Smooth muscle cell (in vitro differentiated cells): Measurements from ENCODE around the gene OCEL1. TPM values are rescaled to one million over a fixed set of nuclear protein-coding genes. Genes with fewer than 3 reads are reported as not detected.
A peak's percentile ranks its signal among the peaks of the same experiment; 100 is the strongest.

Experiments
- DNase-seq: peaks from one replicate; lab custom pipeline; 2025; ENCODE audit not compliant: unreplicated experiment; lab: John Stamatoyannopoulos, UW
- H2AFZ ChIP-seq: fragments of 200-600 bp; sonication (generic); 2 replicates; pipeline ENCODE4 v1.6.0; 2016; ENCODE audit warnings: antibody characterized with exemption, low read depth, mild to moderate bottlenecking
- H3F3A ChIP-seq: fragments of 200-600 bp; sonication (generic); 2 replicates; pipeline ENCODE4 v1.6.0; 2017; ENCODE audit warnings: antibody characterized with exemption, low read depth
- H3K27ac ChIP-seq: fragments of 200-600 bp; sonication (generic); 2 replicates; pipeline ENCODE4 v1.5.1; 2016; ENCODE audit warnings: low read depth, mild to moderate bottlenecking
- H3K27me3 ChIP-seq: fragments of 200-600 bp; sonication (generic); 2 replicates; pipeline ENCODE4 v1.6.1; 2016; ENCODE audit warnings: low read depth, mild to moderate bottlenecking
- H3K36me3 ChIP-seq: fragments of 200-600 bp; sonication (generic); 2 replicates; pipeline ENCODE4 v1.5.1; 2016; ENCODE audit warnings: low read depth
- H3K4me1 ChIP-seq: fragments of 200-600 bp; sonication (generic); 2 replicates; pipeline ENCODE4 v1.5.1; 2016; ENCODE audit warnings: low read depth
- H3K4me2 ChIP-seq: fragments of 200-600 bp; sonication (generic); 2 replicates; pipeline ENCODE4 v1.6.0; 2016; ENCODE audit warnings: mild to moderate bottlenecking
- H3K4me3 ChIP-seq: fragments of 200-600 bp; sonication (generic); 2 replicates; pipeline ENCODE4 v1.5.1; 2016; ENCODE audit warnings: mild to moderate bottlenecking
- H3K79me2 ChIP-seq: fragments of 200-600 bp; sonication (generic); 2 replicates; pipeline ENCODE4 v1.6.0; 2016; ENCODE audit warnings: low read depth, mild to moderate bottlenecking
- H3K9ac ChIP-seq: fragments of 200-600 bp; sonication (generic); 2 replicates; pipeline ENCODE4 v1.6.0; 2016; ENCODE audit warnings: low read depth
- H3K9me3 ChIP-seq: fragments of 200-600 bp; sonication (generic); replicated peaks from 2 replicates; pipeline ENCODE4 v1.5.1; 2016; ENCODE audit warnings: low read depth
- H4K20me1 ChIP-seq: fragments of 200-600 bp; sonication (generic); 2 replicates; pipeline ENCODE4 v1.6.0; 2016; ENCODE audit warnings: low read depth
- CTCF ChIP-seq: fragments of 200-600 bp; sonication (generic); IDR thresholded peaks from 2 replicates; pipeline ENCODE4 v1.5.1; 2017; ENCODE audit warnings: borderline replicate concordance, mild to moderate bottlenecking, antibody characterized with exemption; ENCODE audit not compliant: insufficient read depth, poor library complexity, severe bottlenecking
- WGBS: methylation state at CpG from one replicate; pipeline ENCODE4 v1.1.7; 2016; ENCODE audit warnings: low lambda C conversion rate; 5-methylcytosine and 5-hydroxymethylcytosine counted together
- polyA plus RNA-seq: library from polyadenylated mRNA; unstranded; fragments of >200 nt; fragmentation: Nextera tagmentation; extraction: Ambion mirVana; gene quantifications from 2 replicates; pipeline ENCODE4 v1.2.1, GENCODE V29; 2016
- total RNA-seq: library from RNA; depleted of rRNA; stranded (reverse); fragments of >200 nt; gene quantifications from 2 replicates; pipeline ENCODE4 v1.2.3, GENCODE V29; 2014

Gene OCEL1
- total and polyA plus RNA-seq, 2 experiments from 2014 or later = 2.9 to 34.9 TPM

GRCh38 chr19:17264641-17264979 lies 38.6 kb downstream of the OCEL1 start, which contains the start of gene USHBP1:
Gene USHBP1 (minus strand): TSS chr19:17264745. CDS start chr19:17264299, 446 bp downstream.
- H3K27me3 ChIP-seq = no peaks in the 10 kb centered on the region
- H3K27ac ChIP-seq = no peak within 1 kb of the TSS
- H3F3A ChIP-seq = no peaks in the 10 kb centered on the region
- H2AFZ ChIP-seq = no peak within 1 kb of the TSS
- no peaks in the 10 kb centered on the region for H4K20me1 ChIP-seq
- no peaks in the 10 kb centered on the region for H3K9me3 ChIP-seq
- no peaks in the 10 kb centered on the region for H3K36me3 ChIP-seq
- H3K9ac ChIP-seq = no peak within 1 kb of the TSS
- no peak within 1 kb of the TSS for H3K4me2 ChIP-seq
- H3K4me1 ChIP-seq = peaks cover 4% of the 10 kb centered on the region
- DNase-seq = no peak
- WGBS = 63% methylated on average over 5 of the region's 5 CpGs
- no peak within 1 kb of the TSS for H3K4me3 ChIP-seq
- H3K79me2 ChIP-seq = peaks cover 6% of the 10 kb centered on the region
- no peak for TF ChIP-seq CTCF

- Histone ChIP-seq H3K4me2 (no peak overlapping the region), H4K20me1 (no peaks in the 10 kb centered on the region), H3K36me3 (no peaks in the 10 kb centered on the region), H3F3A (no peaks in the 10 kb centered on the region), H3K27me3 (no peaks in the 10 kb centered on the region), H3K9ac (no peak overlapping the region), H3K4me1 (peaks cover 4% of the 10 kb centered on the region), H3K79me2 (peaks cover 6% of the 10 kb centered on the region), H3K4me3 (no peak overlapping the region), H3K27ac (peak overlapping the region; percentile 51), H2AFZ (no peak overlapping the region), H3K9me3 (no peaks in the 10 kb centered on the region)
- no peak for TF ChIP-seq CTCF
- WGBS = 82% methylated on average over 7 of the region's 7 CpGs
- no peak for DNase-seq
Measured at GRCh38 chr19:17266026-17266425, 40.0 kb downstream of the OCEL1 start.

- no peaks in the 10 kb centered on the region for H4K20me1 ChIP-seq
- WGBS = 89% methylated on average over 12 of the region's 12 CpGs
- H3K4me2 ChIP-seq = peak overlapping the region; percentile 23
- H2AFZ ChIP-seq = no peak overlapping the region
- H3F3A ChIP-seq = no peaks in the 10 kb centered on the region
- peak overlapping the region; percentile 51 for H3K27ac ChIP-seq
- no peak overlapping the region for H3K4me3 ChIP-seq
- no peaks in the 10 kb centered on the region for H3K27me3 ChIP-seq
- TF ChIP-seq CTCF = no peak
- no peaks in the 10 kb centered on the region for H3K36me3 ChIP-seq
- peaks cover 6% of the 10 kb centered on the region for H3K79me2 ChIP-seq
- no peak for DNase-seq
- peaks cover 4% of the 10 kb centered on the region for H3K4me1 ChIP-seq
- H3K9ac ChIP-seq = no peak overlapping the region
- H3K9me3 ChIP-seq = no peaks in the 10 kb centered on the region
Measured at GRCh38 chr19:17266589-17266974, 40.6 kb downstream of the OCEL1 start.
